ENCODE data around the gene SYMPK.

SYMPK gene

DNA sequence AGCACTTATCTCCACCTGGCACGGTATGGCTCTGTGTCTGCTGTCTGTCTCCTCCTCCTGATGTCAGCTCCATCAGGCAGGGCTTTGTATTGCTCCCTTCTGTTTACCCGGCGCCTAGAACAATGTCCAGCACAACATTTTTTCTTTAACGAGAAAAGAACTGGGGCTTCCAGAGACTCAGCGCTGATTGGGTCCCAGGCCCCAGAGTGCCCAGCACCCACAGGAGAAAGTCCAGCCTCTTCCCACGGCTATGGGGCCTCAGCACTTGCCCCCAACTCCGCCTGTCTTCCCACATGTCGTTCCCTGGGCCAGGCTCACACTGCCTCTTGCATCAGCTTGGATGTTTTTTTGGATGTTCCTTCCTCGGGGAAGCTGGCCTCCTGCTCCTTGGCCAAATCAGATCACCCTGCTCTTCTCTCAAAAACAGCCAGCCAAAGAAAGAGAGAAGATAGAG, 32.6 kb upstream of the SYMPK start:
- TF ChIP-seq, protein P1, sequence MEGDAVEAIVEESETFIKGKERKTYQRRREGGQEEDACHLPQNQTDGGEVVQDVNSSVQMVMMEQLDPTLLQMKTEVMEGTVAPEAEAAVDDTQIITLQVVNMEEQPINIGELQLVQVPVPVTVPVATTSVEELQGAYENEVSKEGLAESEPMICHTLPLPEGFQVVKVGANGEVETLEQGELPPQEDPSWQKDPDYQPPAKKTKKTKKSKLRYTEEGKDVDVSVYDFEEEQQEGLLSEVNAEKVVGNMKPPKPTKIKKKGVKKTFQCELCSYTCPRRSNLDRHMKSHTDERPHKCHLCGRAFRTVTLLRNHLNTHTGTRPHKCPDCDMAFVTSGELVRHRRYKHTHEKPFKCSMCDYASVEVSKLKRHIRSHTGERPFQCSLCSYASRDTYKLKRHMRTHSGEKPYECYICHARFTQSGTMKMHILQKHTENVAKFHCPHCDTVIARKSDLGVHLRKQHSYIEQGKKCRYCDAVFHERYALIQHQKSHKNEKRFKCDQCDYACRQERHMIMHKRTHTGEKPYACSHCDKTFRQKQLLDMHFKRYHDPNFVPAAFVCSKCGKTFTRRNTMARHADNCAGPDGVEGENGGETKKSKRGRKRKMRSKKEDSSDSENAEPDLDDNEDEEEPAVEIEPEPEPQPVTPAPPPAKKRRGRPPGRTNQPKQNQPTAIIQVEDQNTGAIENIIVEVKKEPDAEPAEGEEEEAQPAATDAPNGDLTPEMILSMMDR (IDR thresholded peaks at IDR 0.05; ENCODE audit: low read depth, low read length) = no peak
- H3K4me3 ChIP-seq (ENCODE audit: low read depth, low read length) = no peak overlapping the region

DNA sequence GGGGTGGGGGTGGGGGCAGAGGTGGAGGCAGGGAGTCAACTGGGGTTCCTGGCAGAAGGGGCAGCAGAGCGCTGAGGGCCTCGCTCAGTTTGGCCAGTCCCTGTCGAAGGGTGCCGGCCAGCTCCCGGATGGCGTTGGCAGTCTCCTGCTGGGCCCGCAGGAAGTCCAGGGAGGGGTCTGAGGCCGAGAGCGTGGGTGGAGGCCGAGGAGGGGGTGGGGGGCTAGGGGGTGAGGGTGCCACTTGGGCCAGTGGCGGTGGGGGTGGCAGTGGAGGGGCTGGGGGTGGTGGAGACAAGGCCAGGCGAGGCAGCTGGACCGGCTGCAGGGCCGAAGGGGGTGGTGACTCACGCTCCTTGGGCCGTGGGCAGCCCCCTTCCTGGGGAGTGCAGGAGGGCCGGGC, 27.9 kb upstream of the SYMPK start:
- TF ChIP-seq, protein P1 (IDR thresholded peaks at IDR 0.05; ENCODE audit: low read depth, low read length) = no peak
- no peak overlapping the region for H3K4me3 ChIP-seq (ENCODE audit: low read depth, low read length)

GRCh38 chr19:45889210-45889885, 26.4 kb upstream of the SYMPK start:
- TF ChIP-seq, protein P1 (IDR thresholded peaks at IDR 0.05; ENCODE audit: low read depth, low read length) = no peak
- H3K4me3 ChIP-seq (ENCODE audit: low read depth, low read length) = no peak overlapping the region

DNA sequence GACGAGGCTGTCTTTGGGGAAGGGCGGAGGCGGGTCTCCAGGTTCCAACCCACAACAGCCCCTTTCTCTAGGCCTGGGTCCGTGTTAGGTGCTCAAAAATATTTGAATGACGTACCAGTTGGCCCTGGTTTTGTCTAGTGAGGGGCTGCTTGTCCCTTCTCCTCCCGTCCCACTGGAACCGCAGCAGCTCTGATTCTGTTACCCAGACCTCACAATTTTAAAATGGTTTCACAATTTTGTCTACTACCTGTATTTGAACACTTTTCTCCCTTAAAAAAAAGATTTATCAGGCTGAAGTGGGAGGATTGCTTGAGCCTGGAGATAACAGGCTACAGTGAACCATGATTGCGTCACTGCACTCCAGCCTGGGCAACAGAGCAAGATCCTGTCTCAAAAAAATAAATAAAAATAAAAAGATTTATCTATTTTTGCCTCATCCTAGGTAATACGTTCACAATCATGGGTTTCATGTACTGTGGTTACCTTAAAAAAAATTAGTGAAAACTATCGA, 24.3 kb upstream of the SYMPK start:
- peak overlapping the region; percentile 68 for H3K4me3 ChIP-seq (ENCODE audit: low read depth, low read length)
- TF ChIP-seq, protein P1 (IDR thresholded peaks at IDR 0.05; ENCODE audit: low read depth, low read length) = no peak

- H3K4me3 ChIP-seq (ENCODE audit: low read depth, low read length) = peak overlapping the region; percentile 68
- TF ChIP-seq, protein P1 (IDR thresholded peaks at IDR 0.05; ENCODE audit: low read depth, low read length) = no peak
These were observed 23.7 kb upstream of the SYMPK start for GRCh38 chr19:45886427-45887199.

- peak within 1 kb of the TSS; percentile 68 for H3K4me3 ChIP-seq (ENCODE audit: low read depth, low read length)
- TF ChIP-seq, protein P1 (IDR thresholded peaks at IDR 0.05; ENCODE audit: low read depth, low read length) = no peak
These were observed 22.8 kb upstream of the SYMPK start, which contains the start of gene IRF2BP1 for GRCh38 chr19:45885556-45886426. TSS of gene IRF2BP1 (minus strand) at chr19:45886141. CDS start at chr19:45885774, 367 bp downstream.
